Measurements from ENCODE around the gene KCNA3. TPM values are rescaled to one million over a fixed set of nuclear protein-coding genes. Genes with fewer than 3 reads are reported as not detected.

Gene KCNA3
- total and polyA plus RNA-seq, 3 donors from 2014 or later = 1.3 to 6.7 (median 3.4) TPM

DNA sequence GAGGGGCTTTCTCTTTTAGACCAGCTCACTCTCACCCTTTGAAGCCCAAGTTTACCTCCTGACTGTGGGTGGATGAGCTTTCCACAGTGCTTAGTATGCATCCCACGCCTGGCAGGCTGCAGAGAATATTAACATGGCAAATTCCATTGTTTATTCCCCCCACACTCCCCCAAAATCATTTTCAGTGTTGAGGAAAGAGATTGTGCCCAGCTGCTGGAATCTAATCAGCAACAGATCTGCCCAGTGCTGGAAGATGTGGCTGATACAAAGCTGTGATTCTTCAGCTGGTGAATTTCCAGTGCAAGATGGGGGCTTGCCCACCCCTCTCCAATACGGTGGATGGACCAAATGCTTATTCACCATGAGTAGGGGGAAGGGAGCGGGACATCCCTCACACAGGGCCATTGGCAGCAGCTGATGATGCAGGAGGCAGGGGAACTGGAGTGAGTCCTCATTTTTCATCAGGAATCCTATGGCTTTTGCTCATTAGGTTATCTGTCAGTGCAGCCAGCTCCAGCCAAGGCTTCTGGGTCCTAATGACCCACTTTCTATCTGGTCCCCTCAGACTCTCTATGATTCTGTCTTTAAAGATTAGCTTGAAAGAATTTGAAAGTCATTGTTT lies 39.7 kb upstream of the KCNA3 start:
- Histone ChIP-seq H3K4me3 (no peak overlapping the region), H3K36me3 (ENCODE audit: low read depth, missing control alignments) (no peaks in the 10 kb centered on the region), H3K27ac (no peak overlapping the region), H3K9me3 (no peaks in the 10 kb centered on the region), H3K27me3 (no peaks in the 10 kb centered on the region), H3K4me1 (no peaks in the 10 kb centered on the region)
- intact Hi-C loops (cut with DNase I; ENCODE audit: low total_unique reads) = no loop called here
- WGBS, 2 donors = 37 to 59% methylated on average over 3 of the region's 3 CpGs
- no peak for DNase-seq
- no peak for TF ChIP-seq POLR2A (IDR thresholded peaks at IDR 0.05)
- TF ChIP-seq, protein P1, sequence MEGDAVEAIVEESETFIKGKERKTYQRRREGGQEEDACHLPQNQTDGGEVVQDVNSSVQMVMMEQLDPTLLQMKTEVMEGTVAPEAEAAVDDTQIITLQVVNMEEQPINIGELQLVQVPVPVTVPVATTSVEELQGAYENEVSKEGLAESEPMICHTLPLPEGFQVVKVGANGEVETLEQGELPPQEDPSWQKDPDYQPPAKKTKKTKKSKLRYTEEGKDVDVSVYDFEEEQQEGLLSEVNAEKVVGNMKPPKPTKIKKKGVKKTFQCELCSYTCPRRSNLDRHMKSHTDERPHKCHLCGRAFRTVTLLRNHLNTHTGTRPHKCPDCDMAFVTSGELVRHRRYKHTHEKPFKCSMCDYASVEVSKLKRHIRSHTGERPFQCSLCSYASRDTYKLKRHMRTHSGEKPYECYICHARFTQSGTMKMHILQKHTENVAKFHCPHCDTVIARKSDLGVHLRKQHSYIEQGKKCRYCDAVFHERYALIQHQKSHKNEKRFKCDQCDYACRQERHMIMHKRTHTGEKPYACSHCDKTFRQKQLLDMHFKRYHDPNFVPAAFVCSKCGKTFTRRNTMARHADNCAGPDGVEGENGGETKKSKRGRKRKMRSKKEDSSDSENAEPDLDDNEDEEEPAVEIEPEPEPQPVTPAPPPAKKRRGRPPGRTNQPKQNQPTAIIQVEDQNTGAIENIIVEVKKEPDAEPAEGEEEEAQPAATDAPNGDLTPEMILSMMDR (IDR thresholded peaks at IDR 0.05) = no peak

DNA sequence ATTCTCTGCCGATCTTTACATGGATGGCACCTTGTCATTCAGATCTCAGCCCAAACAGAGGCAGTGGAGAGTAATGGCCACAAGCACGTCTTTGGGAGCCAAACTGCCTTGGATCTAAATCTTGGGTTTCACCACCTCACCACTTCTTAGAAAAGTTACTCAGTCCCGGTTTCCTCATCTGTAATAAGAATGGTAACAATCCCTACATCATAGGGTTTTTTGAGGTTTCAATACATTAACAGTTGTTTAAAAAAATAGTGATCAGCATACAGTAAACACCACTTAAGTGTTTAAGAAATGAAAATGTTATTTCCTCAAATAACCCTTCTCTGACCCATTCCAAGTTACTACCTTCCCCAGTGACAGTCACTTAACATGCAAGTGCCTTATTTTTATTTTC lies 38.5 kb upstream of the KCNA3 start:
- intact Hi-C loops (cut with DNase I; ENCODE audit: low total_unique reads) = no loop called here
- Histone ChIP-seq H3K36me3 (ENCODE audit: low read depth, missing control alignments) (no peaks in the 10 kb centered on the region), H3K27me3 (no peaks in the 10 kb centered on the region), H3K27ac (no peak overlapping the region), H3K9me3 (no peaks in the 10 kb centered on the region), H3K4me1 (no peaks in the 10 kb centered on the region), H3K4me3 (no peak overlapping the region)
- WGBS, 2 donors = 54 to 87% methylated on average over 3 of the region's 3 CpGs
- TF ChIP-seq, protein P1 (IDR thresholded peaks at IDR 0.05) = no peak
- no peak for TF ChIP-seq POLR2A (IDR thresholded peaks at IDR 0.05)
- no peak for DNase-seq

DNA sequence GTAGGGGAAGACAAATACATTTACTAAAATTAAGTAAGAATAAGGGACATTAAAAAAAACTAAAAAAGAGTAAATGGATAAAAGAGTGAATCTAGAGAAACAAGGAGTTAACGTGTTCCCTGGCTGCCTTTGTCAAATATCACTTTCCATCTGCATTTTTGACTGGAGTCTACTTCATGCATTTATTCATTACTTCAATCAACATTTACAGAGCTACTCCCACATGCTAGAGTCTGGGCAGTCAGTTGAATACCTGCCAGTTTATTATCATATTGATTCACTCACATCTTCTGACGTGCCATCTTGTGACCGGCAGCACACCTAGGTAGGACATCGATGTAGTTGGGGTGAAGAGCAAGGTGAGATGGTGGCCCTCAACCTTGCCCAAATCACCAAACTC lies 35.6 kb upstream of the KCNA3 start:
- Histone ChIP-seq H3K27me3 (no peaks in the 10 kb centered on the region), H3K36me3 (ENCODE audit: low read depth, missing control alignments) (no peaks in the 10 kb centered on the region), H3K4me3 (no peak overlapping the region), H3K4me1 (no peaks in the 10 kb centered on the region), H3K9me3 (no peaks in the 10 kb centered on the region), H3K27ac (no peak overlapping the region)
- intact Hi-C loops (cut with DNase I; ENCODE audit: low total_unique reads) = no loop called here
- no peak for DNase-seq
- TF ChIP-seq POLR2A (IDR thresholded peaks at IDR 0.05) = no peak
- TF ChIP-seq, protein P1 (IDR thresholded peaks at IDR 0.05) = no peak
- 61 to 63% methylated on average over 4 of the region's 4 CpGs for WGBS, 2 donors

DNA sequence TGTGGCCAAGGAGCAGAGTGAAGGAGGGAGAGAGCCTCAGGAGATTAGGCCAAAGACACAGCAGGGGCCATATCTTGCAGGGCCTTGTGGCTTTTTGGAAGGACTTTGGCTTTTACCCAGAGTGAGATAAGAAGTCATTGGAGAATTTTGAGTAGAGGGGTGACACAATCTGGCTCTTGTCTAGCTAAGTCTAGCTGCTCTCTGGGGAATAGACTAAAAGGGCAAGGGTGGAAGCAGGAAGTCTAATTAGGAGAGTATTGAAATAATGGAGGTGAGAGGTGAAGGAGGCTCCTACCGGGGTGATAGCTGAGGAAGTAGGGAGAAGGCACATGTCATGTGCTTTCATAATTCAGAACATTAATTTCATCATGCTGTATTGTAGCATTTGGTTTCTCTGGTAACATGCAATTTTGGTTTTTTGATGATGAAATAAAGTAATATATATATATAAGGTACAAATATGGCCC lies 34.3 kb upstream of the KCNA3 start:
- no peak overlapping the region for H3K4me3 ChIP-seq
- H3K9me3 ChIP-seq = no peaks in the 10 kb centered on the region
- intact Hi-C loops (cut with DNase I; ENCODE audit: low total_unique reads) = no loop called here
- no peak for DNase-seq
- no peaks in the 10 kb centered on the region for H3K4me1 ChIP-seq
- no peaks in the 10 kb centered on the region for H3K36me3 ChIP-seq (ENCODE audit: low read depth, missing control alignments)
- H3K27ac ChIP-seq = no peak overlapping the region
- TF ChIP-seq, protein P1 (IDR thresholded peaks at IDR 0.05) = no peak
- TF ChIP-seq POLR2A (IDR thresholded peaks at IDR 0.05) = no peak
- WGBS, 2 donors = 43 to 57% methylated on average over 1 of the region's 1 CpG
- H3K27me3 ChIP-seq = no peaks in the 10 kb centered on the region

DNA sequence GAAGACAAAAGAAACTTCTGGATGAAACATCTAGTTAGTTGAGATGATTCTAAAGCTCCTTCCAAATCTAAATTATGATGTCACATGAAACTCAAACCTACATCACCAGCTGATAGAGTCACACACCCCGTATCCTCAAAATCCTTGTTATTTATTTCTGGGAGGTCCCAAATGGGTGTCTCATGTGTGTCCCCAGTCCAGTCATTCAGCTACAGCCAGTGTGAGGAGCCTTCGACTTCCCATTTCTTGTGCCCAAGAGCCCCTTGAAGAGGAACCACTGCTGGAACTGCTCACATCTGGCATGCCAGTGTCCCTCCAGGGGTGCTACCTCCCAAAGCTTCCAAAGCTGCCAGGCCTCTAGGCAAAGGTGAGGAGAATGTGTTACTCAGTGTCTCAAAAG lies 32.5 kb upstream of the KCNA3 start:
- H3K4me3 ChIP-seq = no peak overlapping the region
- 93% methylated on average over 2 of the region's 2 CpGs for WGBS, 2 donors
- H3K9me3 ChIP-seq = no peaks in the 10 kb centered on the region
- no peak overlapping the region for H3K27ac ChIP-seq
- H3K4me1 ChIP-seq = no peaks in the 10 kb centered on the region
- H3K27me3 ChIP-seq = no peaks in the 10 kb centered on the region
- intact Hi-C loops (cut with DNase I; ENCODE audit: low total_unique reads) = no loop called here
- no peak for TF ChIP-seq POLR2A (IDR thresholded peaks at IDR 0.05)
- TF ChIP-seq, protein P1 (IDR thresholded peaks at IDR 0.05) = no peak
- DNase-seq = no peak
- H3K36me3 ChIP-seq (ENCODE audit: low read depth, missing control alignments) = no peaks in the 10 kb centered on the region

Data from testis (tissue), 3 donors.